NCI-H82 treated with DMSO at 0.1 percent for 48 hours (cell line): ENCODE measurements around the gene ETFDH.
A peak's percentile ranks its signal among the peaks of the same experiment; 100 is the strongest.
"Not testable (repeated sequence)": the region's sequence is repeated elsewhere in the genome, so short reads cannot be mapped to it uniquely, and the experiment has no call there.

Source experiments
- DNase-seq: peaks from one replicate; lab custom pipeline; 2025; ENCODE audit not compliant: unreplicated experiment; lab: John Stamatoyannopoulos, UW

The ETFDH gene

GRCh38 chr4:158671915-158672806 lies at the start of gene ETFDH:
Gene ETFDH, plus strand, starts transcription at chr4:158672296. Its CDS starts 161 bp downstream, at chr4:158672457.
- peak; percentile 90 for DNase-seq

- peak; percentile 14 for DNase-seq
These were observed 47.1 kb upstream of the ETFDH start for GRCh38 chr4:158624889-158625478.

- no peak for DNase-seq
These were observed 46.6 kb upstream of the ETFDH start for GRCh38 chr4:158625544-158625943.

GRCh38 chr4:158630893-158631292 lies 41.2 kb upstream of the ETFDH start:
- DNase-seq: peak; percentile 7

GRCh38 chr4:158636619-158637018 lies 35.5 kb upstream of the ETFDH start:
- DNase-seq: no peak

- no peak for DNase-seq
These were observed 27.7 kb upstream of the ETFDH start for GRCh38 chr4:158644356-158644755.

- DNase-seq: no peak
These were observed 27.3 kb upstream of the ETFDH start for GRCh38 chr4:158644760-158645159.

GRCh38 chr4:158649111-158649680 lies 22.9 kb upstream of the ETFDH start:
- no peak for DNase-seq

GRCh38 chr4:158652920-158653319 lies 19.2 kb upstream of the ETFDH start:
- DNase-seq: no peak

GRCh38 chr4:158656439-158656838 lies 15.7 kb upstream of the ETFDH start:
- DNase-seq: no peak

- DNase-seq: no peak
These were observed 14.8 kb upstream of the ETFDH start for GRCh38 chr4:158657291-158657690.

GRCh38 chr4:158663255-158663654 lies 8.8 kb upstream of the ETFDH start:
- not testable (repeated sequence) for DNase-seq

- DNase-seq: not testable (repeated sequence)
These were observed 8.1 kb upstream of the ETFDH start for GRCh38 chr4:158663707-158664625.

GRCh38 chr4:158664806-158665205 lies 7.3 kb upstream of the ETFDH start:
- DNase-seq: no peak

- no peak for DNase-seq
These were observed 5.2 kb upstream of the ETFDH start for GRCh38 chr4:158666892-158667291.

GRCh38 chr4:158667651-158668198 lies 4.4 kb upstream of the ETFDH start:
- no peak for DNase-seq

GRCh38 chr4:158669310-158669709 lies 2.8 kb upstream of the ETFDH start:
- DNase-seq: no peak

GRCh38 chr4:158670975-158671664 lies 976 bp upstream of the ETFDH start:
- DNase-seq: peak; percentile 68

- no peak for DNase-seq
These were observed 506 bp upstream of the ETFDH start, which contains the start of gene C4orf46 for GRCh38 chr4:158671665-158671914. Gene C4orf46, minus strand, starts transcription at chr4:158671887. Its CDS starts 86 bp downstream, at chr4:158671801.

GRCh38 chr4:158673633-158674032 lies 1.5 kb downstream of the ETFDH start:
- DNase-seq: no peak
